Measurements from ENCODE around the gene SNRNP70.

DNA sequence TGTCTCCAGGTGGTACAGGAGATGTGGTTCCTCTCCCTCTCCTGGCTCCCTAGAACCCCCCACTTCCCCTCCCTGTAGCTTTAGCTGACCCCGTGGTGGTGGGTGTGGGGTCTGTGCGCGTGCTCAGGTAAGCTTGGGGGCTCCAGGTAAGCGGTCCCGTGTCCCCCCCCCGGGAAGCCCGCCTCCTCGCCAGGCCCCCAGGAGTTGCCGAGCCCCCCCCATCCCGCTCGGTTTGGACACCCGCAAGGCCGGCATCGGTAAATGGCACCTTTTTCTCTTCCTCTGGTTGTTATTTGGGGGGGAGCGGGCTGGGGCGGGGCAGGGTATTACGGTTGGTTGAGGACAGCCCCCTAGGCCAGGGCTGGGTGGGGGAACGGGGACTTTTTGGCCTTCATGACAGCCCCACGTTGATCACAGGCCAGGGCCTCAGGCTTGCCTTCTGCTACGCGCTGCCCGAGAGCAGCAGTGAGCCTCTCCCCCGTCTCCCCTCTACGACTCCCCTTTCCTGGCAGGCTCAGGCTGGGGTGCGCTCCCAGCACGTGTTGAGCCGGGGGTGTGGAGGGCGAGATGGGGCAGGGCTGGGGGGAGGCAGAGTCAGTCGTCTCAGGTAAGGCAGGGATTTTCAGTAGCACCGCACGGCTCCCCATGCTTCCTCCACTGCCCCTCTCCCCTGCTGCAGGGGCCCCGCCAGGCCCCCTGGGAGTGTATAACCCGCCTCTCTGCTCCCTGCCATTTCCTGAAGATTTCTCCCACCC is 18.3 kb downstream of the SNRNP70 start:
- TF ChIP-seq, protein P1, sequence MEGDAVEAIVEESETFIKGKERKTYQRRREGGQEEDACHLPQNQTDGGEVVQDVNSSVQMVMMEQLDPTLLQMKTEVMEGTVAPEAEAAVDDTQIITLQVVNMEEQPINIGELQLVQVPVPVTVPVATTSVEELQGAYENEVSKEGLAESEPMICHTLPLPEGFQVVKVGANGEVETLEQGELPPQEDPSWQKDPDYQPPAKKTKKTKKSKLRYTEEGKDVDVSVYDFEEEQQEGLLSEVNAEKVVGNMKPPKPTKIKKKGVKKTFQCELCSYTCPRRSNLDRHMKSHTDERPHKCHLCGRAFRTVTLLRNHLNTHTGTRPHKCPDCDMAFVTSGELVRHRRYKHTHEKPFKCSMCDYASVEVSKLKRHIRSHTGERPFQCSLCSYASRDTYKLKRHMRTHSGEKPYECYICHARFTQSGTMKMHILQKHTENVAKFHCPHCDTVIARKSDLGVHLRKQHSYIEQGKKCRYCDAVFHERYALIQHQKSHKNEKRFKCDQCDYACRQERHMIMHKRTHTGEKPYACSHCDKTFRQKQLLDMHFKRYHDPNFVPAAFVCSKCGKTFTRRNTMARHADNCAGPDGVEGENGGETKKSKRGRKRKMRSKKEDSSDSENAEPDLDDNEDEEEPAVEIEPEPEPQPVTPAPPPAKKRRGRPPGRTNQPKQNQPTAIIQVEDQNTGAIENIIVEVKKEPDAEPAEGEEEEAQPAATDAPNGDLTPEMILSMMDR (IDR thresholded peaks at IDR 0.05) = no peak
- TF ChIP-seq POLR2A (IDR thresholded peaks at IDR 0.05) = no peak
